Effector memory CD4-positive, alpha-beta T cell (primary cell): ENCODE data around the gene UBASH3A.

Experiments used
- DNase-seq, 3 donors: peaks; one replicate each; pipeline ENCODE4 v3.0.0-alpha.2; 2020
- H3K27ac ChIP-seq: 2 replicates; pipeline ENCODE4 v1.7.0; 2013; ENCODE audit warnings: mild to moderate bottlenecking, low read length, moderate library complexity; ENCODE audit not compliant: insufficient read depth, poor library complexity, severe bottlenecking
- H3K27me3 ChIP-seq: replicated peaks from 2 replicates; pipeline ENCODE4 v1.7.0; 2013; ENCODE audit warnings: mild to moderate bottlenecking, low read length; ENCODE audit not compliant: insufficient read depth, control insufficient read depth, poor library complexity, severe bottlenecking
- H3K36me3 ChIP-seq: 2 replicates; pipeline ENCODE4 v1.7.0; 2013; ENCODE audit warnings: mild to moderate bottlenecking, low read length, moderate library complexity; ENCODE audit not compliant: control insufficient read depth, insufficient read depth
- H3K4me1 ChIP-seq: 2 replicates; pipeline ENCODE4 v1.7.0; 2013; ENCODE audit warnings: low read length, mild to moderate bottlenecking; ENCODE audit not compliant: control insufficient read depth, insufficient read depth, poor library complexity, severe bottlenecking
- H3K4me3 ChIP-seq: 2 replicates; pipeline ENCODE4 v1.7.0; 2013; ENCODE audit warnings: low read length, low read depth, mild to moderate bottlenecking; ENCODE audit not compliant: insufficient read depth, poor library complexity, severe bottlenecking
- H3K9me3 ChIP-seq: 2 replicates; pipeline ENCODE4 v1.7.0; 2013; ENCODE audit warnings: mild to moderate bottlenecking, low read length, moderate library complexity; ENCODE audit not compliant: control insufficient read depth

UBASH3A gene

GRCh38 chr21:42491328-42491727 is 87.6 kb downstream of the UBASH3A start:
- DNase-seq: no peak
- H3K4me1 ChIP-seq: peaks cover 4% of the 10 kb centered on the region

GRCh38 chr21:42492201-42492600 is 88.5 kb downstream of the UBASH3A start:
- H3K4me3 ChIP-seq: no peak overlapping the region
- H3K4me1 ChIP-seq: peaks cover 10% of the 10 kb centered on the region
- DNase-seq: no peak
- no peak overlapping the region for H3K27ac ChIP-seq
- no peaks in the 10 kb centered on the region for H3K36me3 ChIP-seq
- no peaks in the 10 kb centered on the region for H3K9me3 ChIP-seq
- H3K27me3 ChIP-seq: no peaks in the 10 kb centered on the region

More at GRCh38 chr21:42491328-42491727, 87.6 kb downstream of the UBASH3A start:
- no peak overlapping the region for H3K4me3 ChIP-seq
- no peaks in the 10 kb centered on the region for H3K9me3 ChIP-seq
- H3K27me3 ChIP-seq: no peaks in the 10 kb centered on the region
- H3K27ac ChIP-seq: no peak overlapping the region
- H3K36me3 ChIP-seq: no peaks in the 10 kb centered on the region

- Histone ChIP-seq H3K4me1 (peaks cover 10% of the 10 kb centered on the region), H3K36me3 (no peaks in the 10 kb centered on the region)
- no peak for DNase-seq
Observed at GRCh38 chr21:42493109-42494060, 89.7 kb downstream of the UBASH3A start.

GRCh38 chr21:42495027-42495426 is 91.3 kb downstream of the UBASH3A start:
- peaks cover 10% of the 10 kb centered on the region for H3K4me1 ChIP-seq
- no peak for DNase-seq
- H3K27ac ChIP-seq: no peak overlapping the region
- no peak overlapping the region for H3K4me3 ChIP-seq
- H3K27me3 ChIP-seq: no peaks in the 10 kb centered on the region
- no peaks in the 10 kb centered on the region for H3K9me3 ChIP-seq
- H3K36me3 ChIP-seq: no peaks in the 10 kb centered on the region

More at GRCh38 chr21:42493109-42494060, 89.7 kb downstream of the UBASH3A start:
- Histone ChIP-seq H3K4me3 (no peak overlapping the region), H3K9me3 (no peaks in the 10 kb centered on the region), H3K27me3 (no peaks in the 10 kb centered on the region), H3K27ac (no peak overlapping the region)

- DNase-seq: no peak
- peak overlapping the region; percentile 69 for H3K27ac ChIP-seq
- no peaks in the 10 kb centered on the region for H3K27me3 ChIP-seq
- peak overlapping the region; percentile 55 for H3K4me3 ChIP-seq
- no peaks in the 10 kb centered on the region for H3K9me3 ChIP-seq
- H3K36me3 ChIP-seq: no peaks in the 10 kb centered on the region
- H3K4me1 ChIP-seq: peaks cover 10% of the 10 kb centered on the region
Observed at GRCh38 chr21:42495765-42496119, 92.0 kb downstream of the UBASH3A start.

- H3K27ac ChIP-seq: peak within 1 kb of the TSS; percentile 69
Observed at GRCh38 chr21:42496120-42496838, 92.6 kb downstream of the UBASH3A start, which contains the start of gene RSPH1. RSPH1 (minus strand) TSS chr21:42496224; CDS start chr21:42496186, 38 bp downstream.

GRCh38 chr21:42496839-42497202 is 93.1 kb downstream of the UBASH3A start:
- DNase-seq: no peak
- H3K36me3 ChIP-seq: no peaks in the 10 kb centered on the region
- H3K27me3 ChIP-seq: no peaks in the 10 kb centered on the region
- no peaks in the 10 kb centered on the region for H3K9me3 ChIP-seq
- peak overlapping the region; percentile 67 for H3K4me3 ChIP-seq
- H3K27ac ChIP-seq: peak overlapping the region; percentile 69
- peaks cover 10% of the 10 kb centered on the region for H3K4me1 ChIP-seq

More at GRCh38 chr21:42496120-42496838, 92.6 kb downstream of the UBASH3A start, which contains the start of gene RSPH1:
- Histone ChIP-seq H3K36me3 (no peaks in the 10 kb centered on the region), H3K4me1 (peaks cover 10% of the 10 kb centered on the region), H3K4me3 (peak within 1 kb of the TSS; percentile 67), H3K9me3 (no peaks in the 10 kb centered on the region), H3K27me3 (no peaks in the 10 kb centered on the region)
- DNase-seq: peak; percentile 99
